Measurements from ENCODE around the gene PPP1R1A.

- TF ChIP-seq POLR2A (IDR thresholded peaks at IDR 0.05) = no peak
- TF ChIP-seq POLR2AphosphoS5 (IDR thresholded peaks at IDR 0.05; ENCODE audit: insufficient read depth in 1 of 2, low read depth in 1 of 2) = no peak
Observed at GRCh38 chr12:54566792-54567191, 21.7 kb downstream of the PPP1R1A start.
